CD14-positive monocyte (primary cell): Measurements from ENCODE around the gene ZDHHC5. TPM values are rescaled to one million over a fixed set of nuclear protein-coding genes. Genes with fewer than 3 reads are reported as not detected.

Experiments used
- DNase-seq, 3 donors: peaks; one replicate each; pipeline ENCODE4 v3.0.0-alpha.2; 2011 to 2022
- H2AFZ ChIP-seq: 2 replicates; pipeline ENCODE4 v1.6.0; 2012; ENCODE audit warnings: mild to moderate bottlenecking, low read depth, low read length, inconsistent platforms; ENCODE audit not compliant: insufficient read depth, poor library complexity, severe bottlenecking
- H3K27ac ChIP-seq, 2 donors: 1 replicate in 1 of 2; 2 replicates in 1 of 2; pipeline ENCODE4 v1.5.1; 2012 to 2013; ENCODE audit warnings: low read length in 2 of 2, control low read depth in 1 of 2, inconsistent platforms in 1 of 2, low read depth in 1 of 2, mild to moderate bottlenecking in 1 of 2
- H3K27me3 ChIP-seq, 2 donors: one replicate each; pipeline versions ENCODE4 v1.6.0 to v1.6.1; 2011 to 2013; ENCODE audit warnings: low read length in 2 of 2; ENCODE audit not compliant: control insufficient read depth in 2 of 2, insufficient read depth in 2 of 2
- H3K36me3 ChIP-seq, 2 donors: replicated peaks in 1 of 2; 1 replicate in 1 of 2; 2 replicates in 1 of 2; pipeline versions ENCODE4 v1.5.1 to v1.6.1; 2012 to 2013; ENCODE audit warnings: low read length in 2 of 2, control low read depth in 1 of 2, inconsistent platforms in 1 of 2, mild to moderate bottlenecking in 1 of 2; ENCODE audit not compliant: insufficient read depth in 2 of 2, control insufficient read depth in 1 of 2
- H3K4me1 ChIP-seq, 2 donors: 1 replicate in 1 of 2; 2 replicates in 1 of 2; pipeline versions ENCODE4 v1.5.1 to v1.6.1; 2012 to 2013; ENCODE audit warnings: low read length in 2 of 2, control low read depth in 1 of 2, inconsistent platforms in 1 of 2, mild to moderate bottlenecking in 1 of 2, moderate library complexity in 1 of 2; ENCODE audit not compliant: insufficient read depth in 2 of 2, control insufficient read depth in 1 of 2
- H3K4me2 ChIP-seq: replicated peaks from 2 replicates; pipeline ENCODE3; 2012; ENCODE audit warnings: low read length, moderate library complexity, mild to moderate bottlenecking; ENCODE audit not compliant: poor library complexity, severe bottlenecking; ENCODE audit errors: extremely low read depth
- H3K4me3 ChIP-seq, 3 experiments: fragments of 200-600 bp in 1 of 3; sonication (generic) in 1 of 3; replicated peaks in 1 of 3; 1 replicate in 2 of 3; 2 replicates in 1 of 3; pipeline ENCODE4 v1.5.1; 2011 to 2013; ENCODE audit warnings: low read length in 3 of 3, mild to moderate bottlenecking in 3 of 3, control low read depth in 2 of 3, low read depth in 2 of 3, inconsistent platforms in 1 of 3, moderate library complexity in 1 of 3
- H3K79me2 ChIP-seq: 2 replicates; pipeline ENCODE4 v1.6.0; 2012; ENCODE audit warnings: mild to moderate bottlenecking, control low read depth, inconsistent platforms, low read length, moderate library complexity; ENCODE audit not compliant: insufficient read depth
- H3K9ac ChIP-seq: 2 replicates; pipeline ENCODE4 v1.6.0; 2017; ENCODE audit warnings: low read length, mild to moderate bottlenecking; ENCODE audit not compliant: insufficient read depth, poor library complexity, severe bottlenecking
- H3K9me3 ChIP-seq, 2 donors: replicated peaks in 1 of 2; 1 replicate in 1 of 2; 2 replicates in 1 of 2; pipeline versions ENCODE4 v1.5.1 to v1.6.1; 2012 to 2013; ENCODE audit warnings: low read length in 2 of 2, control low read depth in 1 of 2; ENCODE audit not compliant: control insufficient read depth in 1 of 2, insufficient read depth in 1 of 2
- H4K20me1 ChIP-seq: 2 replicates; pipeline ENCODE4 v1.6.0; 2012; ENCODE audit warnings: mild to moderate bottlenecking, low read length, control low read depth, moderate library complexity; ENCODE audit not compliant: insufficient read depth
- H3K27ac Mint-ChIP-seq, 7 donors: one replicate each; pipeline ENCODE4 v1.8.0; 2020; ENCODE audit warnings: mild to moderate bottlenecking in 7 of 7, mixed read lengths in 7 of 7, moderate library complexity in 6 of 7, inconsistent platforms in 2 of 7
- H3K27me3 Mint-ChIP-seq, 3 donors: one replicate each; pipeline ENCODE4 v1.8.0; 2021 to 2022; ENCODE audit warnings: low read depth in 3 of 3, mild to moderate bottlenecking in 3 of 3, mixed read lengths in 3 of 3, moderate library complexity in 3 of 3, inconsistent platforms in 1 of 3
- H3K36me3 Mint-ChIP-seq, 2 donors: one replicate each; pipeline ENCODE4 v1.8.0; 2020; ENCODE audit warnings: mixed read lengths in 2 of 2, inconsistent platforms in 1 of 2, mild to moderate bottlenecking in 1 of 2
- H3K4me1 Mint-ChIP-seq: one replicate; pipeline ENCODE4 v1.8.0; 2020; ENCODE audit warnings: mild to moderate bottlenecking, mixed read lengths
- H3K4me3 Mint-ChIP-seq, 2 donors: one replicate each; pipeline ENCODE4 v1.8.0; 2020; ENCODE audit warnings: mild to moderate bottlenecking in 2 of 2, mixed read lengths in 2 of 2, moderate library complexity in 1 of 2
- H3K9me3 Mint-ChIP-seq, 7 donors: one replicate each; pipeline ENCODE4 v1.8.0; 2020 to 2022; ENCODE audit warnings: mixed read lengths in 7 of 7, mild to moderate bottlenecking in 6 of 7, moderate library complexity in 6 of 7, inconsistent platforms in 2 of 7
- CTCF ChIP-seq: fragments of 200-600 bp; IDR thresholded peaks from one replicate; pipeline ENCODE4 v1.8.0; 2022; ENCODE audit warnings: antibody characterized with exemption, mild to moderate bottlenecking
- WGBS: methylation state at CpG from one replicate; pipeline ENCODE4 v1.1.5; 2013; ENCODE audit warnings: missing lambda C conversion rate; ENCODE audit not compliant: insufficient coverage; 5-methylcytosine and 5-hydroxymethylcytosine counted together
- intact Hi-C, 2 donors: fragments of 100-400 bp; cut with micrococcal nuclease; formaldehyde crosslinking; loops; one replicate each; pipeline versions ENCODE4 v1.15.0 to v1.15.1; 2023
- polyA plus RNA-seq, 3 donors: library from polyadenylated mRNA; depleted of rRNA in 1 of 3; unstranded in 2 of 3; stranded (reverse) in 1 of 3; fragments of 300-500 nt in 2 of 3; fragments of >200 nt in 1 of 3; fragmentation: Illumina TruSeq in 2 of 3; gene quantifications; 1 replicate in 2 of 3; 2 replicates in 1 of 3; pipeline ENCODE4 v1.2.3, GENCODE V29; 2012 to 2021

ZDHHC5 gene
- polyA plus RNA-seq, 3 donors, result 28.6 to 37.9 (median 31.8) TPM

DNA sequence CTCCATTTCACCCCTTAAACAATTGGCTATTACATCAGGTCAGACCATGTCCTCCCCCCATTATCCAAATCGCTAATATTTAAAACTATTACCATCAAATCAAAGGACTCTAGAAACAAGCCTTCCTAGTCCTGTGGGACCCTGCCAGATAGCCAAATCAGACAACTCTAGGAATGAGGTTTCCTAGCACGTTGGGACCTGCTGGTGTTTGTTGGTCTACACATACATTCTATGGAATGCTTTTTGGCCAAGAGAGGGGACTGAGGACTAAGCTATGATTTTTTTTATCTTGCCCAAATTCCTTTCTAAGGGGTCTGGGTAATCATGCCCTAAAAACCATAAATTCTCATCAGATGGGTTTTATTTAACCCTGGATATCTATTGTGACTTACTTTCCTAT lies 59.3 kb downstream of the ZDHHC5 start:
- H3K36me3 ChIP-seq, result peaks cover 5 to 47% of the 10 kb centered on the region in 2 donors
- Mint-ChIP-seq H3K27me3 (peaks cover 0 to 1% (median 0%) of the 10 kb centered on the region in 3 donors), H3K4me1 (peaks cover 10% of the 10 kb centered on the region), H3K4me3 (no peak overlapping the region), H3K36me3 (peaks cover 10 to 23% of the 10 kb centered on the region in 2 donors), H3K9me3 (no peaks in the 10 kb centered on the region), H3K27ac (no peak overlapping the region)
- intact Hi-C loops, result no loop called here
- no CpG with 5 or more reads among the region's 2 CpGs for WGBS
- H3K4me2 ChIP-seq, result no peak overlapping the region
- H3K4me3 ChIP-seq, result no peak overlapping the region
- no peak overlapping the region for H3K27ac ChIP-seq
- H3K4me1 ChIP-seq, result no peaks in the 10 kb centered on the region
- peaks cover 86% of the 10 kb centered on the region for H3K79me2 ChIP-seq
- H4K20me1 ChIP-seq, result peaks cover 53% of the 10 kb centered on the region
- DNase-seq, result no peak
- H3K27me3 ChIP-seq, result no peaks in the 10 kb centered on the region
- no peaks in the 10 kb centered on the region for H3K9me3 ChIP-seq
- no peak for TF ChIP-seq CTCF
- H2AFZ ChIP-seq, result no peak overlapping the region
- no peak overlapping the region for H3K9ac ChIP-seq

- H3K36me3 ChIP-seq, result peaks cover 0 to 40% of the 10 kb centered on the region in 2 donors
- peaks cover 92% of the 10 kb centered on the region for H3K79me2 ChIP-seq
- peaks cover 10% of the 10 kb centered on the region for H3K4me1 Mint-ChIP-seq
- no peak overlapping the region for H3K4me3 ChIP-seq
- WGBS, result 100% methylated on average over 1 of the region's 7 CpGs
- H3K27me3 Mint-ChIP-seq, result peaks cover 0 to 1% (median 0%) of the 10 kb centered on the region in 3 donors
- no peaks in the 10 kb centered on the region for H3K27me3 ChIP-seq
- H3K9me3 Mint-ChIP-seq, result no peaks in the 10 kb centered on the region
- no peaks in the 10 kb centered on the region for H3K4me1 ChIP-seq
- H3K4me2 ChIP-seq, result no peak overlapping the region
- H3K9ac ChIP-seq, result no peak overlapping the region
- H4K20me1 ChIP-seq, result peaks cover 60% of the 10 kb centered on the region
- H3K27ac Mint-ChIP-seq, result peak overlapping the region in 3 of 7 donors; percentile 23 to 43 (median 30)
- intact Hi-C loops, result no loop called here
- H3K27ac ChIP-seq, result no peak overlapping the region
- DNase-seq, result no peak
- H2AFZ ChIP-seq, result no peak overlapping the region
- H3K9me3 ChIP-seq, result no peaks in the 10 kb centered on the region
- H3K36me3 Mint-ChIP-seq, result peaks cover 8 to 21% of the 10 kb centered on the region in 2 donors
- no peak overlapping the region for H3K4me3 Mint-ChIP-seq
- no peak for TF ChIP-seq CTCF
Observed at GRCh38 chr11:57728829-57729228, 60.9 kb downstream of the ZDHHC5 start.
